Endodermal cell (in vitro differentiated cells): Measurements from ENCODE around the gene MBTD1. TPM values are rescaled to one million over a fixed set of nuclear protein-coding genes. Genes with fewer than 3 reads are reported as not detected.

Experiments
- DNase-seq: peaks from one replicate; pipeline ENCODE4 v3.0.0-alpha.2; 2017
- H3K27ac ChIP-seq: 2 replicates; pipeline ENCODE4 v1.5.1; 2013; ENCODE audit warnings: mild to moderate bottlenecking, low read depth, low read length, moderate library complexity
- H3K27me3 ChIP-seq: 2 replicates; pipeline ENCODE4 v1.6.1; 2013; ENCODE audit warnings: mild to moderate bottlenecking, low read length, moderate library complexity; ENCODE audit not compliant: insufficient read depth, control insufficient read depth, poor library complexity, severe bottlenecking
- H3K36me3 ChIP-seq: 2 replicates; pipeline ENCODE4 v1.7.0; 2013; ENCODE audit warnings: mild to moderate bottlenecking, low read length, moderate library complexity; ENCODE audit not compliant: control insufficient read depth, insufficient read depth
- H3K4me1 ChIP-seq: one replicate; pipeline ENCODE4 v1.7.0; 2013; ENCODE audit warnings: low read length; ENCODE audit not compliant: control insufficient read depth, insufficient read depth
- H3K4me3 ChIP-seq: 2 replicates; pipeline ENCODE4 v1.5.1; 2013; ENCODE audit warnings: mild to moderate bottlenecking, low read length, moderate library complexity
- H3K9ac ChIP-seq: 2 replicates; pipeline ENCODE4 v1.6.1; 2013; ENCODE audit warnings: mild to moderate bottlenecking, low read length, moderate library complexity; ENCODE audit not compliant: poor library complexity, severe bottlenecking; ENCODE audit errors: extremely low read depth
- H3K9me3 ChIP-seq: 2 replicates; pipeline ENCODE4 v1.6.1; 2013; ENCODE audit warnings: mild to moderate bottlenecking, low read length, moderate library complexity; ENCODE audit not compliant: control insufficient read depth
- H3K27ac Mint-ChIP-seq: 2 replicates; pipeline ENCODE4 v1.8.0; 2020; ENCODE audit warnings: mixed read lengths
- H3K27me3 Mint-ChIP-seq: 2 replicates; pipeline ENCODE4 v1.8.0; 2021; ENCODE audit warnings: mild to moderate bottlenecking, mixed read lengths; ENCODE audit not compliant: insufficient read depth
- H3K36me3 Mint-ChIP-seq: 2 replicates; pipeline ENCODE4 v1.8.0; 2020; ENCODE audit warnings: low read depth, mixed read lengths
- H3K4me1 Mint-ChIP-seq: 2 replicates; pipeline ENCODE4 v1.8.0; 2020; ENCODE audit warnings: mixed read lengths
- H3K4me3 Mint-ChIP-seq: 2 replicates; pipeline ENCODE4 v1.8.0; 2020; ENCODE audit warnings: mild to moderate bottlenecking, moderate library complexity, mixed read lengths
- H3K9me3 Mint-ChIP-seq: 2 replicates; pipeline ENCODE4 v1.8.0; 2020; ENCODE audit warnings: mild to moderate bottlenecking, mixed read lengths
- WGBS, 2 experiments: methylation state at CpG; one replicate each; pipeline versions ENCODE4 v1.1.5 to v1.1.7; 2013; ENCODE audit warnings: missing lambda C conversion rate in 2 of 2, mixed read lengths in 1 of 2; ENCODE audit not compliant: insufficient coverage in 1 of 2, insufficient read length in 1 of 2; 5-methylcytosine and 5-hydroxymethylcytosine counted together
- total RNA-seq, 2 donors: library from RNA; stranded (reverse); fragmentation: NEBNext Ultra II Directional in 1 of 2; extraction: Animal tissue kit (Norgen Biotek cat#: 25700) in 1 of 2; gene quantifications; 2 replicates in 1 of 2; 3 replicates in 1 of 2; pipeline ENCODE4 v1.2.1, GENCODE V29; 2021
- TF ChIP-seq, protein P1 (sequence below): fragments of 200-600 bp; sonication (generic); conservative IDR thresholded peaks from 2 replicates; pipeline ENCODE4 v1.5.0; 2021; ENCODE audit warnings: antibody characterized with exemption, mild to moderate bottlenecking

The MBTD1 gene
- total RNA-seq, 2 donors from 2014 or later = 33.6 to 37.7 TPM

- WGBS, 2 experiments = 72 to 100% methylated on average over 1 of the region's 1 CpG
- no peaks in the 10 kb centered on the region for H3K27me3 Mint-ChIP-seq
- H3K36me3 Mint-ChIP-seq = peaks cover 70% of the 10 kb centered on the region
- no peaks in the 10 kb centered on the region for H3K4me1 ChIP-seq
- no peak overlapping the region for H3K27ac ChIP-seq
- no peaks in the 10 kb centered on the region for H3K4me1 Mint-ChIP-seq
- no peak overlapping the region for H3K4me3 Mint-ChIP-seq
- H3K27ac Mint-ChIP-seq = peak overlapping the region; percentile 62
- no peak for DNase-seq
- no peaks in the 10 kb centered on the region for H3K9me3 Mint-ChIP-seq
- no peak overlapping the region for H3K4me3 ChIP-seq
- no peaks in the 10 kb centered on the region for H3K9me3 ChIP-seq
- TF ChIP-seq, protein P1, sequence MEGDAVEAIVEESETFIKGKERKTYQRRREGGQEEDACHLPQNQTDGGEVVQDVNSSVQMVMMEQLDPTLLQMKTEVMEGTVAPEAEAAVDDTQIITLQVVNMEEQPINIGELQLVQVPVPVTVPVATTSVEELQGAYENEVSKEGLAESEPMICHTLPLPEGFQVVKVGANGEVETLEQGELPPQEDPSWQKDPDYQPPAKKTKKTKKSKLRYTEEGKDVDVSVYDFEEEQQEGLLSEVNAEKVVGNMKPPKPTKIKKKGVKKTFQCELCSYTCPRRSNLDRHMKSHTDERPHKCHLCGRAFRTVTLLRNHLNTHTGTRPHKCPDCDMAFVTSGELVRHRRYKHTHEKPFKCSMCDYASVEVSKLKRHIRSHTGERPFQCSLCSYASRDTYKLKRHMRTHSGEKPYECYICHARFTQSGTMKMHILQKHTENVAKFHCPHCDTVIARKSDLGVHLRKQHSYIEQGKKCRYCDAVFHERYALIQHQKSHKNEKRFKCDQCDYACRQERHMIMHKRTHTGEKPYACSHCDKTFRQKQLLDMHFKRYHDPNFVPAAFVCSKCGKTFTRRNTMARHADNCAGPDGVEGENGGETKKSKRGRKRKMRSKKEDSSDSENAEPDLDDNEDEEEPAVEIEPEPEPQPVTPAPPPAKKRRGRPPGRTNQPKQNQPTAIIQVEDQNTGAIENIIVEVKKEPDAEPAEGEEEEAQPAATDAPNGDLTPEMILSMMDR = no peak
- no peak overlapping the region for H3K9ac ChIP-seq
- no peaks in the 10 kb centered on the region for H3K27me3 ChIP-seq
- H3K36me3 ChIP-seq = peaks cover 78% of the 10 kb centered on the region
Measured at GRCh38 chr17:51189628-51190027, 70.2 kb downstream of the MBTD1 start.

DNA sequence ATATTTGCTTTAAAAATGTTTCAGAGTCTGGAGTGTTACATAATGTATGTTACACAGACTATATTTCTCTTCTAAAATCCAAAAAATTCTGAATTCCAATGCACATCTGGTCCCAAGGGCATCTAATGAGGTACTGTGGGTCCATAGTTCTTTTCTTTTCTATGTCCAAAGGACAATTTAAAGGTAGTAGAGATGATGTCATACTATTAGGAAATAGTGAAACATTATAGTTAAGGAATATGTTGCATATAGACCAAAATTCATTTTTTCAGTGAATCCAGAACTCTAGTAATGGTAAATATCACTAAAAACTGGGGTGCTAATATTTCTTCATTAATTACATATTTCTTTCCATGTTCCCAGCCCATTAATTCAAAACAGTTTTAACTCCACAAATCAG, 70.7 kb downstream of the MBTD1 start:
- H3K36me3 Mint-ChIP-seq = peaks cover 72% of the 10 kb centered on the region
- no peaks in the 10 kb centered on the region for H3K9me3 ChIP-seq
- no peak overlapping the region for H3K27ac ChIP-seq
- H3K4me3 Mint-ChIP-seq = no peak overlapping the region
- H3K27ac Mint-ChIP-seq = no peak overlapping the region
- no peaks in the 10 kb centered on the region for H3K27me3 Mint-ChIP-seq
- H3K36me3 ChIP-seq = peaks cover 78% of the 10 kb centered on the region
- TF ChIP-seq, protein P1 = no peak
- H3K9me3 Mint-ChIP-seq = no peaks in the 10 kb centered on the region
- no peaks in the 10 kb centered on the region for H3K4me1 Mint-ChIP-seq
- no peak overlapping the region for H3K9ac ChIP-seq
- DNase-seq = no peak
- no peaks in the 10 kb centered on the region for H3K4me1 ChIP-seq
- H3K27me3 ChIP-seq = no peaks in the 10 kb centered on the region
- H3K4me3 ChIP-seq = no peak overlapping the region

GRCh38 chr17:51188271-51188833, 71.5 kb downstream of the MBTD1 start:
- Histone ChIP-seq H3K9me3 (no peaks in the 10 kb centered on the region), H3K36me3 (peaks cover 78% of the 10 kb centered on the region), H3K9ac (no peak overlapping the region), H3K4me1 (no peaks in the 10 kb centered on the region), H3K4me3 (no peak overlapping the region), H3K27me3 (no peaks in the 10 kb centered on the region), H3K27ac (no peak overlapping the region)
- 95 to 100% methylated on average over 3 to 9 of the region's 9 CpGs for WGBS, 2 experiments
- Mint-ChIP-seq H3K4me3 (no peak overlapping the region), H3K27me3 (no peaks in the 10 kb centered on the region), H3K27ac (no peak overlapping the region), H3K9me3 (no peaks in the 10 kb centered on the region), H3K4me1 (no peaks in the 10 kb centered on the region), H3K36me3 (peaks cover 73% of the 10 kb centered on the region)
- DNase-seq = no peak
- TF ChIP-seq, protein P1 = no peak
